Effector memory CD8-positive, alpha-beta T cell (primary cell): Measurements from ENCODE around the gene FGF4.

Source experiments
- ATAC-seq: fragments of 150-1000 bp; cut with Tn5 transposase; replicated peaks from 2 replicates; pipeline ENCODE4 v1.10.0; 2021; ENCODE audit warnings: mild to moderate bottlenecking, moderate library complexity
- DNase-seq, 3 experiments: peaks; one replicate each; pipeline ENCODE4 v3.0.0; 2021
- H3K27ac Mint-ChIP-seq, 2 donors: one replicate each; pipeline ENCODE4 v1.8.0; 2022; ENCODE audit warnings: mild to moderate bottlenecking in 2 of 2, mixed read lengths in 2 of 2, moderate library complexity in 2 of 2
- H3K27me3 Mint-ChIP-seq, 2 donors: one replicate each; pipeline ENCODE4 v1.8.0; 2022; ENCODE audit warnings: mixed read lengths in 2 of 2
- H3K36me3 Mint-ChIP-seq: one replicate; pipeline ENCODE4 v1.8.0; 2022; ENCODE audit warnings: mild to moderate bottlenecking, moderate library complexity, mixed read lengths; ENCODE audit not compliant: insufficient read depth
- H3K4me1 Mint-ChIP-seq, 2 donors: one replicate each; pipeline ENCODE4 v1.8.0; 2022; ENCODE audit warnings: low read depth in 2 of 2, mixed read lengths in 2 of 2
- H3K4me3 Mint-ChIP-seq, 2 donors: one replicate each; pipeline ENCODE4 v1.8.0; 2022; ENCODE audit warnings: mild to moderate bottlenecking in 2 of 2, mixed read lengths in 2 of 2, moderate library complexity in 2 of 2
- H3K9me3 Mint-ChIP-seq, 2 donors: one replicate each; pipeline ENCODE4 v1.8.0; 2022; ENCODE audit warnings: mixed read lengths in 2 of 2

The FGF4 gene

GRCh38 chr11:69746140-69746539, 29.0 kb downstream of the FGF4 start:
- Mint-ChIP-seq H3K36me3 (peaks cover 4% of the 10 kb centered on the region), H3K27ac (no peak overlapping the region), H3K4me3 (no peak overlapping the region), H3K4me1 (peaks cover 0 to 3% of the 10 kb centered on the region in 2 donors), H3K27me3 (peaks cover 35 to 70% of the 10 kb centered on the region in 2 donors), H3K9me3 (no peaks in the 10 kb centered on the region)
- DNase-seq (no peak), ATAC-seq (no peak)

- no peaks in the 10 kb centered on the region for H3K4me1 Mint-ChIP-seq
- no peak overlapping the region for H3K27ac Mint-ChIP-seq
- H3K36me3 Mint-ChIP-seq, result no peaks in the 10 kb centered on the region
- ATAC-seq, result no peak
- H3K27me3 Mint-ChIP-seq, result peaks cover 29 to 62% of the 10 kb centered on the region in 2 donors
- no peak for DNase-seq
- no peak overlapping the region for H3K4me3 Mint-ChIP-seq
- H3K9me3 Mint-ChIP-seq, result no peaks in the 10 kb centered on the region
Measured at GRCh38 chr11:69745201-69745600, 29.9 kb downstream of the FGF4 start.

GRCh38 chr11:69744435-69744834, 30.7 kb downstream of the FGF4 start:
- ATAC-seq (no peak), DNase-seq (no peak)
- H3K9me3 Mint-ChIP-seq, result no peaks in the 10 kb centered on the region
- H3K27me3 Mint-ChIP-seq, result peaks cover 29 to 62% of the 10 kb centered on the region in 2 donors
- H3K4me1 Mint-ChIP-seq, result no peaks in the 10 kb centered on the region
- no peak overlapping the region for H3K27ac Mint-ChIP-seq
- no peaks in the 10 kb centered on the region for H3K36me3 Mint-ChIP-seq
- H3K4me3 Mint-ChIP-seq, result no peak overlapping the region

DNA sequence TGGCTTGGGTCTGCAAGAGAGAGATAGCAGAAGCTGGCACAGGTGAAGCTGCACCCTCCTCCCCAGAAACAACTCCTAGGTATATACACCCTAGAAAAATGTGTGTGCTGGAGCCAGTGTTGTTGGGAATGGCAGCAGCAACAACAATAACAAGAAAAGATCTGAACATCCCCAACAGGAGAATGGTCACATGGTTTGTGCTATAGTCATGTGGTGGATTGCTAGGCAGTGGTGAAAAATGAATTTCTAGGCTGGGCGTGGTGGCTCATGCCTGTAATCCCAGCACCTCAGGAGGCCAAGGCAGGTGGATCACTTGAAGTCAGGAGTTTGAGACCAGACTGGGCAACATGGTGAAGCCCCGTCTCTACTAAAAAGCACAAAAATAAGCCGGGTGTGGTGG, 40.3 kb downstream of the FGF4 start:
- Mint-ChIP-seq H3K4me1 (no peaks in the 10 kb centered on the region), H3K27me3 (peaks cover 40 to 57% of the 10 kb centered on the region in 2 donors), H3K27ac (no peak overlapping the region), H3K36me3 (no peaks in the 10 kb centered on the region), H3K4me3 (no peak overlapping the region), H3K9me3 (peaks cover 0 to 1% of the 10 kb centered on the region in 2 donors)
- DNase-seq (no peak), ATAC-seq (no peak)

GRCh38 chr11:69734367-69734766, 40.8 kb downstream of the FGF4 start:
- peaks cover 0 to 1% of the 10 kb centered on the region in 2 donors for H3K9me3 Mint-ChIP-seq
- ATAC-seq (no peak), DNase-seq (no peak)
- no peak overlapping the region for H3K4me3 Mint-ChIP-seq
- no peak overlapping the region for H3K27ac Mint-ChIP-seq
- no peaks in the 10 kb centered on the region for H3K36me3 Mint-ChIP-seq
- no peaks in the 10 kb centered on the region for H3K4me1 Mint-ChIP-seq
- H3K27me3 Mint-ChIP-seq, result peaks cover 45 to 62% of the 10 kb centered on the region in 2 donors

DNA sequence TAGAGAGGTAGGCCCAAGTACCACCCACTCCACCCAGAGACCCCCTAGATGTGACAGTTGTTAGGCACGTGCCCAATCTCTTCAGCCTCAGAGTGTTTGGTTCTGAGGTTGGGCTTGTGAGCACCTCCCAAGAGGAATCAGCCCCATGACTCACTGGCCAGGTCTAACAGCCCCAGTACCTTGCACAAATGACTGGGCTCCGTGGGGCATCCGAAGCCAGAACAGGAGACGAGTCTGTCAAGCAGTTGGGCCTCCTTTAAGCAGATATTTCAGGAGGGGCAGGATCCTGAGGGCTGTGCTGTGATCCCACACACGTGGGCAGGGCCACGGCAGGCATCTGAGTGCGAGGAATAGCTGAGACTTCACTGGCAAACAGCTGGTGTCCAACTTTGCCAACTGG, 42.2 kb downstream of the FGF4 start:
- Mint-ChIP-seq H3K27ac (no peak overlapping the region), H3K36me3 (no peaks in the 10 kb centered on the region), H3K27me3 (peaks cover 58 to 73% of the 10 kb centered on the region in 2 donors), H3K4me1 (no peaks in the 10 kb centered on the region), H3K4me3 (no peak overlapping the region), H3K9me3 (peaks cover 0 to 1% of the 10 kb centered on the region in 2 donors)
- no peak for ATAC-seq
- no peak for DNase-seq

- Mint-ChIP-seq H3K9me3 (no peaks in the 10 kb centered on the region), H3K27me3 (peaks cover 74 to 85% of the 10 kb centered on the region in 2 donors)
- no peak for ATAC-seq
Measured at GRCh38 chr11:69731110-69731509, 44.0 kb downstream of the FGF4 start.

DNA sequence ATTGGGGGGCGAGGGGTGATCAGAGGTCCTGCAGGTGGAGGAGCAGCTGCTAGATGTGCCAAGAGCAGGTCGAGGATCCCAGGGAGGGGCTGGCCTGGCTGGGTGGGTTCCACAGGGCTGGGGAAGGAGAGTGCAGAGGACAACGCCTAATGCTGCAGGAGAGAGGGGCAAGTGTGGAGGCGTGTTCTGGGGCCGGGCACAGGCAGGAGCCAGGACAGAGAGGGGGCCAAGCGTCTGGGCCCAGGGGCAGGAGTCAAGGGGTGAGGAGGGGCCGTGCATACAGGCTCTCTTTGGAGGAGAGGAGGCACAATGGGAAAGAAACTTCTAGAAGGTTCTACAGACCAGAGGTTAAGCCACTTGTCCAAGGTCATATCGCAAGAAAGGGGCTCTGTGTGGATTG, 44.6 kb downstream of the FGF4 start:
- DNase-seq, result no peak
- H3K4me1 Mint-ChIP-seq, result no peaks in the 10 kb centered on the region
- ATAC-seq, result no peak
- H3K27ac Mint-ChIP-seq, result no peak overlapping the region
- no peaks in the 10 kb centered on the region for H3K36me3 Mint-ChIP-seq
- H3K4me3 Mint-ChIP-seq, result no peak overlapping the region
- no peaks in the 10 kb centered on the region for H3K9me3 Mint-ChIP-seq
- H3K27me3 Mint-ChIP-seq, result peaks cover 79 to 91% of the 10 kb centered on the region in 2 donors

More at GRCh38 chr11:69731110-69731509, 44.0 kb downstream of the FGF4 start:
- Mint-ChIP-seq H3K4me1 (no peaks in the 10 kb centered on the region), H3K27ac (no peak overlapping the region), H3K36me3 (no peaks in the 10 kb centered on the region), H3K4me3 (no peak overlapping the region)
- DNase-seq, result no peak

DNA sequence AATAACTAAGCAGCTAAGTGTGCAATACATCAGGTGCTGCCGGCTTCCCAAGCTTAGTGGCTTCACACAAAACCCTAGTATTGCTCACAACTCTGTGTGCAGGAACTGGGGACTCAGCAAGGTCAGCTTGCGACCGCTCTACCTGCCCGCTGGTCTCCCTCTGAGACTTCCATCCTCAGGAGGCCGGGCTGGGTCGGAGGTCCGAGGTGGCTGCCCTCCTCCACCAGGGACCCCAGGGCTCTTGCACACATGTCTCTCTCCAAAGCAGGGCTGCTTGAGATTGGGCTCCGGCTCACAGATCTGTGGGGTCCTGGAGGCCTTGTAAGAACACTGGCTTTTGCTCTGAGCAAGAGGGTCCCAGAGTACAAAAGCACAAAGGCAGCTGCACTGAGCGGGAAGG, 45.9 kb downstream of the FGF4 start:
- Mint-ChIP-seq H3K4me3 (no peak overlapping the region), H3K4me1 (no peaks in the 10 kb centered on the region), H3K27ac (no peak overlapping the region), H3K9me3 (no peaks in the 10 kb centered on the region), H3K27me3 (peaks cover 82 to 95% of the 10 kb centered on the region in 2 donors), H3K36me3 (no peaks in the 10 kb centered on the region)
- no peak for DNase-seq
- no peak for ATAC-seq

DNA sequence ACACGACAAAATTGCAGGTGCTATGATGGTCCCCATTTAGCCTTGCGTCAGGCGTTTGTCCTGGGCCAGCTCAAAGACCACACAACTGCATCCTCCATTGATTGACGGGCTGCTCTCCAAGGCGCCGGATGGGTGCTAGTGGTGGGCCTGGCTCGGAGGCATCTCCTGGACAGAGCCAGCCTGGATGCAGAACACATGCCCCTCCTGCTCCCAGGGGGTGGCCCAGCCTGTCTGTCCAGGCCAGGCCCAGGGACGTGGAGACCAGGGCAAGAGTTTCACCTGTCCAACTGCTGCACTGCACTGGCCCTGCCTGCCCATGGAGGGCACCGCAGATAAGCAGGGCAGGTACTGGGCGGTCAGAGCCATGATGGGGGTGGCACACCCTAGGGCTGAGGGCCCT, 47.9 kb downstream of the FGF4 start:
- H3K9me3 Mint-ChIP-seq, result no peaks in the 10 kb centered on the region
- ATAC-seq, result no peak
- H3K27me3 Mint-ChIP-seq, result peaks cover 79 to 99% of the 10 kb centered on the region in 2 donors
- no peaks in the 10 kb centered on the region for H3K36me3 Mint-ChIP-seq
- H3K27ac Mint-ChIP-seq, result no peak overlapping the region
- H3K4me1 Mint-ChIP-seq, result no peaks in the 10 kb centered on the region
- H3K4me3 Mint-ChIP-seq, result no peak overlapping the region
- DNase-seq, result no peak

- DNase-seq (no peak), ATAC-seq (no peak)
- Mint-ChIP-seq H3K27me3 (peaks cover 72 to 99% of the 10 kb centered on the region in 2 donors), H3K4me1 (no peaks in the 10 kb centered on the region), H3K36me3 (no peaks in the 10 kb centered on the region), H3K27ac (no peak overlapping the region), H3K9me3 (no peaks in the 10 kb centered on the region), H3K4me3 (no peak overlapping the region)
Measured at GRCh38 chr11:69726481-69726880, 48.7 kb downstream of the FGF4 start.

DNA sequence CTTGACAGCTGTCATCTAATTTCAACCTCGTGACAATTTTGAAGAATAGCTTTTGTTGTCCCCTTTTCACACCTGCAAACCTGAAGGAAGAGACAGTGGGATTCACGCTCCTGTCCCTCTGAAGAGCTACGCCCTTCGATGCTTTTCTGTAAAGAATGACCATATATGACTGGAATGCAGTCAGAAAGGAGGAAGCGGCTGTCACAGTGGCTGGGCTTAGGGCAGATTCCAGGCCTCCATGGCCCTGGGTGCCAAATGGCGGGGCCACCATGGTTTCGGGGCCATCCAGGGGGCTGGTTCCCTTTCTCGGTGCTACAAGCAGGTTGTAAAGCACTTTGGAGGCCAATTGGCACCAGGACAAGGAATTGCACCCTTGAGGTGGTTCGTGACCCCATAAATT, 49.1 kb downstream of the FGF4 start:
- H3K4me3 Mint-ChIP-seq, result no peak overlapping the region
- peaks cover 68 to 99% of the 10 kb centered on the region in 2 donors for H3K27me3 Mint-ChIP-seq
- H3K4me1 Mint-ChIP-seq, result no peaks in the 10 kb centered on the region

DNA sequence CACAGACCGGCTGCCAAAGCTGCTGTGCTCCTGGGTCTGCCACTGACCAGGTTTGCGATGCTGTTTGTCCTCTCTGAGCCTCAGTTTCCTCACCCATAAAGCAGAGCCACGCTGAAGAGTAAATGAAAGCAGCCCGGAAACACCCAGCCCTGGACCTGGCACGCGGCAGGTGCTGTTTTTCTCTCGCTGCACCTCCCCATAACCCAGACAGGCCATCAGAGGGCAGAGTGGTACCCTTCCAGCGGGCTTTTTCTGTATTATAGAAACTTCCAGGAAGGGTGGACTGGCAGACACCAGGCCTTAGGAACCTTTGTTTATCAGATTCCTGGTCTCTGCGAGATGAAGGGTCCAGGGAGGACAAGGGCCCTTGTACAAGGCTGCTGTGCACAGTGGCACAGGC, 53.4 kb downstream of the FGF4 start:
- Mint-ChIP-seq H3K9me3 (no peaks in the 10 kb centered on the region), H3K27ac (no peak overlapping the region), H3K4me1 (peaks cover 0 to 3% of the 10 kb centered on the region in 2 donors), H3K27me3 (peaks cover 55 to 99% of the 10 kb centered on the region in 2 donors), H3K36me3 (peaks cover 4% of the 10 kb centered on the region), H3K4me3 (no peak overlapping the region)
- DNase-seq (no peak), ATAC-seq (no peak)

More for the DNA sequence above, 49.1 kb downstream of the FGF4 start:
- DNase-seq, result no peak
- Mint-ChIP-seq H3K27ac (no peak overlapping the region), H3K9me3 (no peaks in the 10 kb centered on the region), H3K36me3 (no peaks in the 10 kb centered on the region)
- ATAC-seq, result no peak

GRCh38 chr11:69721106-69721505, 54.0 kb downstream of the FGF4 start:
- H3K4me3 Mint-ChIP-seq, result no peak overlapping the region
- H3K4me1 Mint-ChIP-seq, result peaks cover 0 to 3% of the 10 kb centered on the region in 2 donors
- H3K36me3 Mint-ChIP-seq, result peaks cover 4% of the 10 kb centered on the region
- no peak for DNase-seq
- H3K27ac Mint-ChIP-seq, result no peak overlapping the region
- H3K27me3 Mint-ChIP-seq, result peaks cover 51 to 94% of the 10 kb centered on the region in 2 donors
- ATAC-seq, result no peak
- no peaks in the 10 kb centered on the region for H3K9me3 Mint-ChIP-seq
